ENCODE results near the gene IL12A.

The IL12A gene

DNA sequence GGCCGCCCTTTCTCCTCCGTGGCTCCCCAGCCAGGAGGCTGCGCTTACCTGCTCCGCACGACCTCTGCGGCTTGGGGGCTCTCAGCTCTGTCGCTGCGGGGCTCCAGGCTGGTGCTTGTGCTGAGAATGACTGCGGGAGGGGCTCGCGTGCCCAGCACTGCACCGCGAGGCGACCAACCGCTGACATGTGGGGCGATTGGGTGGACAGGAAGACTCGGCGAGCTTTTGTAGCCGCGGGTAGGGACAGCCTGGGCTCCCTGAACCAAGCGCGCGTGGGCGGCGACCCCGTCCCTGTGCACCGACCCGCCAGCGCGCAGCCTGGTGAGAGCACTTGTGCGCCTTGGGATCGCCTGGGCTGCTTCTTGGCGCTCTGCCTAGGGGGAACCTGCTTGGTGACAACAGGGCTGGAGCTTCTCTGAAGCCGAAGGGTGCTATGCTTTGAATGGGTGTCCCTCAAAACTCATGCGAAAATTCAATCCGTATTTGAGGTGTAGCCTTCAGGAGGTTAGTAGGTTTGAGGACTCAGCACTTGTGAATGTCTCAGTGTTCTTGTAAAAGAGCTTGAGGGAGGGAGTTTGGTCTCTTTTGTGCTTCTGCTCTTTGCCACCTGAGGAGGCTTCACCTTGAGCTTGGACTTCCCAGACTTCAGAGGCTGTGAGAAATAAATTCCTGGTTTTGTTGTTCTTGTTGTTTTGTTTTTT lies 50.4 kb downstream of the IL12A start:
- TF ChIP-seq, protein P1, sequence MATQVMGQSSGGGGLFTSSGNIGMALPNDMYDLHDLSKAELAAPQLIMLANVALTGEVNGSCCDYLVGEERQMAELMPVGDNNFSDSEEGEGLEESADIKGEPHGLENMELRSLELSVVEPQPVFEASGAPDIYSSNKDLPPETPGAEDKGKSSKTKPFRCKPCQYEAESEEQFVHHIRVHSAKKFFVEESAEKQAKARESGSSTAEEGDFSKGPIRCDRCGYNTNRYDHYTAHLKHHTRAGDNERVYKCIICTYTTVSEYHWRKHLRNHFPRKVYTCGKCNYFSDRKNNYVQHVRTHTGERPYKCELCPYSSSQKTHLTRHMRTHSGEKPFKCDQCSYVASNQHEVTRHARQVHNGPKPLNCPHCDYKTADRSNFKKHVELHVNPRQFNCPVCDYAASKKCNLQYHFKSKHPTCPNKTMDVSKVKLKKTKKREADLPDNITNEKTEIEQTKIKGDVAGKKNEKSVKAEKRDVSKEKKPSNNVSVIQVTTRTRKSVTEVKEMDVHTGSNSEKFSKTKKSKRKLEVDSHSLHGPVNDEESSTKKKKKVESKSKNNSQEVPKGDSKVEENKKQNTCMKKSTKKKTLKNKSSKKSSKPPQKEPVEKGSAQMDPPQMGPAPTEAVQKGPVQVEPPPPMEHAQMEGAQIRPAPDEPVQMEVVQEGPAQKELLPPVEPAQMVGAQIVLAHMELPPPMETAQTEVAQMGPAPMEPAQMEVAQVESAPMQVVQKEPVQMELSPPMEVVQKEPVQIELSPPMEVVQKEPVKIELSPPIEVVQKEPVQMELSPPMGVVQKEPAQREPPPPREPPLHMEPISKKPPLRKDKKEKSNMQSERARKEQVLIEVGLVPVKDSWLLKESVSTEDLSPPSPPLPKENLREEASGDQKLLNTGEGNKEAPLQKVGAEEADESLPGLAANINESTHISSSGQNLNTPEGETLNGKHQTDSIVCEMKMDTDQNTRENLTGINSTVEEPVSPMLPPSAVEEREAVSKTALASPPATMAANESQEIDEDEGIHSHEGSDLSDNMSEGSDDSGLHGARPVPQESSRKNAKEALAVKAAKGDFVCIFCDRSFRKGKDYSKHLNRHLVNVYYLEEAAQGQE (IDR thresholded peaks at IDR 0.05; ENCODE audit: insufficient read depth in 1 of 2, low read depth in 2 of 2, low read length in 2 of 2) = no peak
- TF ChIP-seq POLR2AphosphoS5 (IDR thresholded peaks at IDR 0.05; ENCODE audit: low read depth, low read length) = no peak
- no peak for TF ChIP-seq SIN3A (IDR thresholded peaks at IDR 0.05; ENCODE audit: borderline replicate concordance, insufficient read depth, low read length)
- TF ChIP-seq FOXP2 (optimal IDR thresholded peaks at IDR 0.05; ENCODE audit: borderline replicate concordance, extremely low read depth, extremely low read length, insufficient read depth) = no peak
- TF ChIP-seq TAF1 (IDR thresholded peaks at IDR 0.05; ENCODE audit: borderline replicate concordance, insufficient read depth, low read length) = no peak

DNA sequence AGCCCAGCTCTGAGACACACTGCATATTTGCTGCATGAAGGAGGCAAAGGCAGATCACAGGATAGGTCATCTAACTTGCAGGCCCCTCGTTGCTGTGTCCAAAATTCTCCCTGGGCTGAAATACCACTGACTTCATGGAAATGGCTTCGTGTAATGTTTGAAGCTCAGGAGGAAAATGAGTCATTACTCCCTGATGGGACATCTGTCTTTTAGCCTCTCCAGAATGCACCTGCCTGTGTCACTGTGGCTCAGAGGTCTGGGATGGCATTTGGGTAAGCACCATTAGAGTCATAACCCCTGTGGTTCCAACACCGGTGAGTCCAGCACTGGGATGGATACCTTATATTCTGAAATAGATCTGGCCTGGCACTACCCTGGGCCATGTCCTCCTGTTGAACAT lies 51.5 kb downstream of the IL12A start:
- TF ChIP-seq SIN3A (IDR thresholded peaks at IDR 0.05; ENCODE audit: borderline replicate concordance, insufficient read depth, low read length) = no peak
- no peak for TF ChIP-seq TAF1 (IDR thresholded peaks at IDR 0.05; ENCODE audit: borderline replicate concordance, insufficient read depth, low read length)
- no peak for TF ChIP-seq POLR2AphosphoS5 (IDR thresholded peaks at IDR 0.05; ENCODE audit: low read depth, low read length)
- TF ChIP-seq FOXP2 (optimal IDR thresholded peaks at IDR 0.05; ENCODE audit: borderline replicate concordance, extremely low read depth, extremely low read length, insufficient read depth) = no peak
- TF ChIP-seq, protein P1 (IDR thresholded peaks at IDR 0.05; ENCODE audit: insufficient read depth in 1 of 2, low read depth in 2 of 2, low read length in 2 of 2) = no peak

DNA sequence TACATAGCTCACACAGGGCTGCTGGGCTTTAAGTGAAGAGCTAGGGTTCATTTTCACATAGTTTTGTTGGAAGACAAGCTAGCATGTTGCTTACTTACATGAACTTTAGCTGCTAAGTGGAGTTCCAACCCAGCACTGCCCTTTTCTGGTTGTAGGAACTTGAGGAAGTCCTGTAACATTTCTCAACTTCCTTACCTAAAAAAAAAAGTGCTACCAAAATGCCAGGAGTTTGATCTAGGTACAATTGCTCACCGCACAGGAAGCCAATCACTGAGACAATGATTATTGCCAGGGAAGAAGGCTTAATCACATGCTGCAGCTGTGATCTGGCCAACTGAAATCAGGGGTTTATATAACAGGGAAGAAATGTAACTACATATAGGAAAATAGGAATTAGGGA lies 52.8 kb downstream of the IL12A start:
- TF ChIP-seq, protein P1 (IDR thresholded peaks at IDR 0.05; ENCODE audit: insufficient read depth in 1 of 2, low read depth in 2 of 2, low read length in 2 of 2) = no peak
- TF ChIP-seq POLR2AphosphoS5 (IDR thresholded peaks at IDR 0.05; ENCODE audit: low read depth, low read length) (no peak), FOXP2 (optimal IDR thresholded peaks at IDR 0.05; ENCODE audit: borderline replicate concordance, extremely low read depth, extremely low read length, insufficient read depth) (no peak), SIN3A (IDR thresholded peaks at IDR 0.05; ENCODE audit: borderline replicate concordance, insufficient read depth, low read length) (no peak), TAF1 (IDR thresholded peaks at IDR 0.05; ENCODE audit: borderline replicate concordance, insufficient read depth, low read length) (no peak)

DNA sequence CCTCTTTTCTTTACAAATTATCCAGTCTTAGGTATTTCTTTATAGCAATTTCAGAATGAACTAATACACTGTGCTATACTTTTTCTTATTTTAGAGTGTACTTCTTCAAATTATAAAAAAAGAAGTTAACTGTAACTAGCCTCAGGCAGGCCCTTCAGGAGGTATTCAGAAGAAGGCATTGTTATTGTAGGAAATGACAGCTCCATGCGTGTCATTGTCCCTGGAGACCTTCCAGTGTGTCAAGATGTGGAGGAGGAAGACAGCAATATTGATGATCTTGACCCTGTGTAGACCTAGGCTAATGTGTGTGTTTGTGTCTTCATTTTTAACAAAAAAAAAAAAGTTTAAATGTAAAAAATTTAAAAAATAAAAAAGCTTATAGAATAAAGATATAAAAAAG lies 55.5 kb downstream of the IL12A start:
- TF ChIP-seq, protein P1 (IDR thresholded peaks at IDR 0.05; ENCODE audit: insufficient read depth in 1 of 2, low read depth in 2 of 2, low read length in 2 of 2) = no peak
- TF ChIP-seq POLR2AphosphoS5 (IDR thresholded peaks at IDR 0.05; ENCODE audit: low read depth, low read length) (no peak), SIN3A (IDR thresholded peaks at IDR 0.05; ENCODE audit: borderline replicate concordance, insufficient read depth, low read length) (no peak), TAF1 (IDR thresholded peaks at IDR 0.05; ENCODE audit: borderline replicate concordance, insufficient read depth, low read length) (no peak), FOXP2 (optimal IDR thresholded peaks at IDR 0.05; ENCODE audit: borderline replicate concordance, extremely low read depth, extremely low read length, insufficient read depth) (no peak)

All from PFSK-1 (cell line).